ENCODE data around the gene FGL2. TPM values are rescaled to one million over a fixed set of nuclear protein-coding genes. Genes with fewer than 3 reads are reported as not detected.
"Not testable (repeated sequence)": the region's sequence is repeated elsewhere in the genome, so short reads cannot be mapped to it uniquely, and the experiment has no call there.

The FGL2 gene
- total RNA-seq, 1 experiment from 2014 or later = 1.3 TPM

GRCh38 chr7:77154917-77155464, 44.6 kb downstream of the FGL2 start:
- H3K27ac ChIP-seq; H3K27me3 ChIP-seq; DNase-seq; H3K36me3 ChIP-seq; H3K4me3 ChIP-seq; H3K4me1 ChIP-seq; H3K9me3 ChIP-seq (replicated peaks): not testable (repeated sequence)

- H3K4me3 ChIP-seq; H3K4me1 ChIP-seq; DNase-seq; H3K27me3 ChIP-seq; H3K9me3 ChIP-seq (replicated peaks); H3K27ac ChIP-seq; H3K36me3 ChIP-seq: not testable (repeated sequence)
Measured at GRCh38 chr7:77152232-77152631, 47.4 kb downstream of the FGL2 start.

Other genes starting within 250 kb of the FGL2 start
- gene SPDYE17, start 167.5 kb downstream of the FGL2 start, total RNA-seq (2014; rRNA removed; shearing (Covaris generic)) = not detected in 2 replicates
- gene SPDYE18, start 137.3 kb downstream of the FGL2 start, total RNA-seq (2014; rRNA removed; shearing (Covaris generic)) = not detected in 2 replicates
- 0.66 and 1.4 TPM in 2 replicates for gene CCDC146, start 77.2 kb downstream of the FGL2 start, total RNA-seq (2014; rRNA removed; shearing (Covaris generic))
- gene GSAP, start 216.5 kb upstream of the FGL2 start, total RNA-seq (2014; rRNA removed; shearing (Covaris generic)) = not detected in 2 replicates